Activated naive CD4-positive, alpha-beta T cell treated with anti-CD3 and anti-CD28 coated beads, Interleukin-2, amount 50 U/mL, for 24 hours (primary cell): ENCODE results near the gene OR1L8.
"Not testable (repeated sequence)": the region's sequence is repeated elsewhere in the genome, so short reads cannot be mapped to it uniquely, and the experiment has no call there.

Source experiments
- H3K27ac Mint-ChIP-seq: one replicate; pipeline ENCODE4 v1.8.0; 2021; ENCODE audit warnings: mild to moderate bottlenecking, mixed read lengths
- H3K27me3 Mint-ChIP-seq: one replicate; pipeline ENCODE4 v1.8.0; 2021; ENCODE audit warnings: mixed read lengths
- H3K36me3 Mint-ChIP-seq: one replicate; pipeline ENCODE4 v1.8.0; 2021; ENCODE audit warnings: mixed read lengths
- H3K4me1 Mint-ChIP-seq: one replicate; pipeline ENCODE4 v1.8.0; 2021; ENCODE audit warnings: mixed read lengths
- H3K4me3 Mint-ChIP-seq: one replicate; pipeline ENCODE4 v1.8.0; 2021; ENCODE audit warnings: mild to moderate bottlenecking, mixed read lengths
- H3K9me3 Mint-ChIP-seq: one replicate; pipeline ENCODE4 v1.8.0; 2021; ENCODE audit warnings: mixed read lengths

The OR1L8 gene, protein sequence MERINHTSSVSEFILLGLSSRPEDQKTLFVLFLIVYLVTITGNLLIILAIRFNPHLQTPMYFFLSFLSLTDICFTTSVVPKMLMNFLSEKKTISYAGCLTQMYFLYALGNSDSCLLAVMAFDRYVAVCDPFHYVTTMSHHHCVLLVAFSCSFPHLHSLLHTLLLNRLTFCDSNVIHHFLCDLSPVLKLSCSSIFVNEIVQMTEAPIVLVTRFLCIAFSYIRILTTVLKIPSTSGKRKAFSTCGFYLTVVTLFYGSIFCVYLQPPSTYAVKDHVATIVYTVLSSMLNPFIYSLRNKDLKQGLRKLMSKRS

DNA sequence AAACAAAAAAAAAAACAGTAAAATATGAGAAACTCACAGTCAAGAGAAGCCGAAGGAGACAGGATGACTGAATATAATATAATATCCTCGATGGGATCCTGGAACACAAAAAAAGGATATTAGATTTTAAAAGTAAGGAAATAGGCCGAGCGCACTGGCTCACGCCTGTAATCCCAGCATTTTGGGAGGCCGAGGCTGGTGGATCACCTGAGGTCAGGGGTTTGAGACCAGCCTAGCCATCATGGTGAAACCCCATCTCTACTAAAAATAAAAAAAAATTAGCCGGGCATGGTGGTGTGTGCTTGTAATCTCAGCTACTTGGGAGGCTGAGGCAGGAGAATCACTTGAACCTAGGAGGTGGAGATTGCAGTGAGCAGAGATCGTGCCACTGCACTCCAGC is at the start of gene OR1L8:
Gene OR1L8, minus strand, starts transcription at position 101 of the 400 bp plus-strand sequence. CDS start 14,907 bp downstream, outside the sequence.
- H3K27me3 Mint-ChIP-seq, H3K9me3 Mint-ChIP-seq, H3K4me3 Mint-ChIP-seq, H3K4me1 Mint-ChIP-seq, H3K27ac Mint-ChIP-seq, H3K36me3 Mint-ChIP-seq: not testable (repeated sequence)

DNA sequence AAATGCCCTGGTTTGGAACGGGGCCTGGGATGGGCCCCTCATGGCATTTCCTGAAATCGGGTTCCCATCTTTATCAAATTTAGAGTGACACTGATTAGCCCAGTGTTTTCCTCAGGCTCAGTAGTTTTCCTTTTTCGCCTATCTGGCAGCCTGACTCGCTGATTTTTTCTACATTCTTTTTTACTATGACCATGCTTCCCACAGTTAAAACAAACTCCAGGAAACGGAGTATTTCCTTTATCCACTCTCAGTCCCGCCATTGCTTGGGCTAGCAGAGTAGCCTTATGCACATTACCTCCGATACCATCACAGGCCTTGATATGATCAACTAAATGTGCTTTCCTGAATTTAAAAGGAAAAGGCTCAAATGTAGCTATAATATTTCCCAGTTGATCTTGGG is 36.8 kb upstream of the OR1L8 start:
- Mint-ChIP-seq H3K27me3 (peaks cover 13% of the 10 kb centered on the region), H3K27ac (no peak overlapping the region)

GRCh38 chr9:122614362-122614761 is 31.2 kb upstream of the OR1L8 start, which contains the start of gene OR1Q1:
OR1Q1 (plus strand) TSS chr9:122614738; CDS start chr9:122614738, 0 bp downstream.
- H3K27me3 Mint-ChIP-seq, result peaks cover 9% of the 10 kb centered on the region
- H3K4me1 Mint-ChIP-seq, result no peaks in the 10 kb centered on the region
- H3K9me3 Mint-ChIP-seq, result no peaks in the 10 kb centered on the region
- no peak within 1 kb of the TSS for H3K4me3 Mint-ChIP-seq
- no peaks in the 10 kb centered on the region for H3K36me3 Mint-ChIP-seq
- no peak within 1 kb of the TSS for H3K27ac Mint-ChIP-seq

More for the DNA sequence above, 36.8 kb upstream of the OR1L8 start:
- Mint-ChIP-seq H3K36me3 (no peaks in the 10 kb centered on the region), H3K4me3 (no peak overlapping the region), H3K9me3 (peaks cover 4% of the 10 kb centered on the region), H3K4me1 (no peaks in the 10 kb centered on the region)

DNA sequence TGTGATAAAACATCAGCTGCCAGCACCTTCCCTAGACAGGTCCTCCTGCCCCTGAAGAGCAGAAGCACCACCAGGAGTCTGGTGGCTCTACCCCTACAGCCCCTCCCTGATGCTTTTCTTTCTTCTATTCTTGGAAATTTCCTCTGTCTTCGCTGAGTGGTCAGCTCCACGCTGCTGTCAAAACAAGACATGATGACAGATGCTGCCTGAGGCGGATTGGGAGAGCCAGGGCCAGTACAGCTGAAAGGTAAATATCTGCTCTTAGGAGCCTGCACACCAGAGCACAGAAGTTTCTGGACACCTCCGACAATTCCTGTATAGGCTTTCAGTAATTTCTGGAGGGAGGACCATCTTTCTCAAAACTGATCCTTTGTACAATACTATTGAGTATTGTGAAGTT is 26.6 kb upstream of the OR1L8 start:
- Mint-ChIP-seq H3K27ac (no peak overlapping the region), H3K36me3 (no peaks in the 10 kb centered on the region), H3K4me1 (no peaks in the 10 kb centered on the region), H3K9me3 (no peaks in the 10 kb centered on the region), H3K27me3 (peaks cover 12% of the 10 kb centered on the region), H3K4me3 (no peak overlapping the region)

- H3K36me3 Mint-ChIP-seq, result no peaks in the 10 kb centered on the region
- H3K4me1 Mint-ChIP-seq, result no peaks in the 10 kb centered on the region
- no peaks in the 10 kb centered on the region for H3K9me3 Mint-ChIP-seq
- no peak overlapping the region for H3K4me3 Mint-ChIP-seq
- peaks cover 11% of the 10 kb centered on the region for H3K27me3 Mint-ChIP-seq
- H3K27ac Mint-ChIP-seq, result no peak overlapping the region
Observed at GRCh38 chr9:122606587-122606986, 23.4 kb upstream of the OR1L8 start.

DNA sequence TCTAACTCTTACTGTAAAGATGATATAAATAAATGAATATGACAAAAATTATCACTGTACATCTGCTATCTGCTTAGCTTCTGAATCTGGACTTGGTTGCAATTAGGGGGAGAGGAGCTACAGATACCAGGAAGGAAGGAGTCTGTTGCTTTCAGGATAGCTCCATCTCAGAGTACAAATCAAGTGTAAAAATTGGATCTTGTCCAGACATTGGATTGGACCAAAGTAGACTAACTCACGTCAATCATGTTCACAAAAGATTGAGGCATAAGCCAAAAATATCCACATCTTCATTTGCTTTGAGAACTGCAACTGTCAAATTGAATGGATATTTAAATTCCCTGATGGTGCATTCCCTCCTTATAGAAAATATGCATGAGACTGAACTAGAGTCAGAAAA is 22.5 kb upstream of the OR1L8 start:
- no peaks in the 10 kb centered on the region for H3K9me3 Mint-ChIP-seq

GRCh38 chr9:122580360-122580759 is 2.8 kb downstream of the OR1L8 start:
- Mint-ChIP-seq H3K36me3 (peaks cover 12% of the 10 kb centered on the region), H3K27me3 (peaks cover 5% of the 10 kb centered on the region), H3K4me3 (no peak overlapping the region), H3K9me3 (no peaks in the 10 kb centered on the region), H3K4me1 (no peaks in the 10 kb centered on the region), H3K27ac (no peak overlapping the region)

More for the DNA sequence above, 22.5 kb upstream of the OR1L8 start:
- H3K36me3 Mint-ChIP-seq, result peaks cover under 1% of the 10 kb centered on the region
- H3K4me3 Mint-ChIP-seq, result no peak overlapping the region
- no peak overlapping the region for H3K27ac Mint-ChIP-seq
- no peaks in the 10 kb centered on the region for H3K4me1 Mint-ChIP-seq
- H3K27me3 Mint-ChIP-seq, result peaks cover 13% of the 10 kb centered on the region

GRCh38 chr9:122579874-122580273 is 3.3 kb downstream of the OR1L8 start:
- Mint-ChIP-seq H3K4me3 (no peak overlapping the region), H3K27me3 (peaks cover 4% of the 10 kb centered on the region), H3K9me3 (no peaks in the 10 kb centered on the region), H3K36me3 (peaks cover 12% of the 10 kb centered on the region), H3K4me1 (no peaks in the 10 kb centered on the region), H3K27ac (no peak overlapping the region)

DNA sequence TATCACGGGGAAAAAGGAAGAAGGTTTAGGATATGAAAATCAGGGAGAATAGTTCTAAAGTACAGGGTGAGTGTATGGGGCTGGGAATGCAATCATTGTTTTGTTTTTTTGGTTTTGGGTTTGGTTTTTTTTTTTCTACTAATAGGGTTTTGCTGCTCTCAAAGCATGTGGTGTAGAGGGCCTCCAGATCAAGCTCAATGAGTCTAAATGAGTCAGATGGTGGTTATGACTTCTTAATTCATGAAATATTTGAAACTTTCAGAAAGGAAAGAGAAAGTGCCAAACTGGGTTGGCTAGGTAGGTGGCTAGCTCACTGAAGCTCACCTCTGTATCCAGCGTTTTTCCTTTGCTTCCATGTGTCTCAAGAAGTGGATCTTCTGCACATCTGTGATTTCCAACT is 10.7 kb downstream of the OR1L8 start:
- H3K4me1 Mint-ChIP-seq, result no peaks in the 10 kb centered on the region
- no peaks in the 10 kb centered on the region for H3K9me3 Mint-ChIP-seq
- H3K27ac Mint-ChIP-seq, result no peak overlapping the region
- peaks cover 8% of the 10 kb centered on the region for H3K36me3 Mint-ChIP-seq
- no peaks in the 10 kb centered on the region for H3K27me3 Mint-ChIP-seq
- no peak overlapping the region for H3K4me3 Mint-ChIP-seq

DNA sequence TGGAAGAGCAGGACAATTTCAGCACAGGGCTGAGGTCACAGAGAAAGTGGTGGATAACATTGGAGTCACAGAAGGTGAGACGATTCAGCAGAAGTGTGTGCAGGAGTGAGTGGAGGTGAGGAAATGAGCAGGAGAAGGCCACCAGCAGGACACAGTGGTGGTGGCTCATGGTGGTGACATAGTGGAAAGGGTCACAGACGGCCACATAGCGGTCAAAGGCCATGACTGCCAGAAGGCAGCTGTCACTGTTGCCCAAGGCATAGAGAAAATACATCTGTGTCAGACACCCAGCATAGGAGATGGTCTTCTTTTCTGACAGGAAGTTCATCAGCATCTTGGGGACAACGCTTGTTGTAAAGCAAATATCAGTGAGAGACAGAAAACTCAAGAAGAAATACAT is 15.3 kb downstream of the OR1L8 start:
- no peaks in the 10 kb centered on the region for H3K4me1 Mint-ChIP-seq
- H3K27ac Mint-ChIP-seq, result no peak overlapping the region
- no peak overlapping the region for H3K4me3 Mint-ChIP-seq
- no peaks in the 10 kb centered on the region for H3K36me3 Mint-ChIP-seq
- peaks cover 10% of the 10 kb centered on the region for H3K27me3 Mint-ChIP-seq
- no peaks in the 10 kb centered on the region for H3K9me3 Mint-ChIP-seq

- H3K27me3 Mint-ChIP-seq, result peaks cover 12% of the 10 kb centered on the region
Observed at GRCh38 chr9:122562134-122562760, 20.9 kb downstream of the OR1L8 start.

DNA sequence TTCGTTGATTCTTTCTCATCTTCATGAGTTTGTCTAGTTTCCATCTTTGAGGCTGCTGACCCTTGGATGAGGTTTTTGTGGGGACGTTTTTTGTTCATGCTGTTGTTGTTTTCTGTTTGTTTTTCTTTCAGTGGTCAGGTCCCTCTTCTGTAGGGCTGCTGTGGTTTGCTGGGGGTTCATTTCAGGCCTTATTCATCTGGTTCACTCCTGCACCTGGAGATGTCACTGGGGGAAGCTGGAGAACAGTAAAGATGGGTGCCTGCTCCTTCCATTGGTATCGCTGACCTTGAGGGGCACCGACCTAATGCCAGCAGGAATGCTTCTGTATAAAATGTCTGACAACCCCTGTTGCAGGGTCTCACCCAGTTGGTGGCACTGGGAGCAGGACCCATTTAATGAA is 21.7 kb downstream of the OR1L8 start:
- Mint-ChIP-seq H3K36me3 (no peaks in the 10 kb centered on the region), H3K4me1 (no peaks in the 10 kb centered on the region), H3K27ac (no peak overlapping the region), H3K4me3 (no peak overlapping the region), H3K9me3 (no peaks in the 10 kb centered on the region), H3K27me3 (peaks cover 12% of the 10 kb centered on the region)

More at GRCh38 chr9:122562134-122562760, 20.9 kb downstream of the OR1L8 start:
- no peaks in the 10 kb centered on the region for H3K9me3 Mint-ChIP-seq
- H3K27ac Mint-ChIP-seq, result no peak overlapping the region
- no peak overlapping the region for H3K4me3 Mint-ChIP-seq
- no peaks in the 10 kb centered on the region for H3K36me3 Mint-ChIP-seq
- H3K4me1 Mint-ChIP-seq, result no peaks in the 10 kb centered on the region

DNA sequence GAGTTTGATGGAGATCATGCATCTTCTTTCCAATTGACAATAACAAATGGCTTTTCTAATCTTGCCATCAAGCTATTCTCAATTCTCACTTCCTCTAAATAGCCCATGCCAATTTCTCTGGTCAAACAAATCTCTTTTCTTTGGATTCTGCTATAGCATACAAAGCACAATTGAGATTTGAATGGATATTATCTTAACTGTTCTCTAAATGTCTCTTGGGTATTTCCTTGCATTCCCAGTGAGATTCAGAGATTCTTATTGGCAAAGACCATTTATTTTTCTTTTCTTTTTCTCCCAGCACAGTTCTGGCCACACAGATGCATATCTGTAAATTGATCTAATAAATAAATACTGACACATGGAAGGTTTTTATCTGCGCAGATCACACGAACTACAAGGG is 30.4 kb downstream of the OR1L8 start, which contains the start of gene OR1N2:
Gene OR1N2, plus strand, starts transcription at position 301 of the 400 bp plus-strand sequence. CDS start 100 bp downstream, outside the sequence.
- Mint-ChIP-seq H3K27ac (no peak within 1 kb of the TSS), H3K4me1 (no peaks in the 10 kb centered on the region), H3K36me3 (peaks cover 2% of the 10 kb centered on the region), H3K27me3 (peaks cover 18% of the 10 kb centered on the region), H3K4me3 (no peak within 1 kb of the TSS), H3K9me3 (peaks cover 7% of the 10 kb centered on the region)

GRCh38 chr9:122551371-122551770 is 31.8 kb downstream of the OR1L8 start:
- Mint-ChIP-seq H3K27me3 (peaks cover 18% of the 10 kb centered on the region), H3K27ac (no peak overlapping the region), H3K9me3 (peaks cover 7% of the 10 kb centered on the region), H3K4me3 (no peak overlapping the region), H3K4me1 (no peaks in the 10 kb centered on the region), H3K36me3 (peaks cover 2% of the 10 kb centered on the region)

- Mint-ChIP-seq H3K9me3 (peaks cover 7% of the 10 kb centered on the region), H3K36me3 (peaks cover 2% of the 10 kb centered on the region), H3K27me3 (peaks cover 28% of the 10 kb centered on the region), H3K27ac (no peak overlapping the region), H3K4me3 (no peak overlapping the region), H3K4me1 (no peaks in the 10 kb centered on the region)
Observed at GRCh38 chr9:122546196-122546595, 37.0 kb downstream of the OR1L8 start.

GRCh38 chr9:122538757-122539156 is 44.4 kb downstream of the OR1L8 start:
- H3K4me3 Mint-ChIP-seq, result no peak overlapping the region
- no peak overlapping the region for H3K27ac Mint-ChIP-seq
- H3K27me3 Mint-ChIP-seq, result peaks cover 4% of the 10 kb centered on the region
- no peaks in the 10 kb centered on the region for H3K36me3 Mint-ChIP-seq
- H3K4me1 Mint-ChIP-seq, result no peaks in the 10 kb centered on the region
- no peaks in the 10 kb centered on the region for H3K9me3 Mint-ChIP-seq
